ENCODE measurements around the gene C1QTNF2. TPM values are rescaled to one million over a fixed set of nuclear protein-coding genes. Genes with fewer than 3 reads are reported as not detected.

C1QTNF2 gene
- total RNA-seq, 2 experiments from 2014 or later: not detected

GRCh38 chr5:160310552-160311295, 59.7 kb downstream of the C1QTNF2 start:
- Mint-ChIP-seq H3K27me3 (peaks cover 74% of the 10 kb centered on the region), H3K36me3 (no peaks in the 10 kb centered on the region), H3K4me1 (peaks cover 4% of the 10 kb centered on the region), H3K9me3 (no peaks in the 10 kb centered on the region), H3K27ac (no peak overlapping the region), H3K4me3 (no peak overlapping the region)
- DNase-seq: no peak

GRCh38 chr5:160310140-160310539, 60.3 kb downstream of the C1QTNF2 start:
- no peak overlapping the region for H3K27ac Mint-ChIP-seq
- peaks cover 4% of the 10 kb centered on the region for H3K4me1 Mint-ChIP-seq
- H3K36me3 Mint-ChIP-seq: no peaks in the 10 kb centered on the region
- peaks cover 71% of the 10 kb centered on the region for H3K27me3 Mint-ChIP-seq
- DNase-seq: no peak
- H3K9me3 Mint-ChIP-seq: no peaks in the 10 kb centered on the region
- no peak overlapping the region for H3K4me3 Mint-ChIP-seq

GRCh38 chr5:160306696-160307095, 63.7 kb downstream of the C1QTNF2 start:
- Mint-ChIP-seq H3K27me3 (peaks cover 42% of the 10 kb centered on the region), H3K4me1 (peaks cover 2% of the 10 kb centered on the region), H3K9me3 (no peaks in the 10 kb centered on the region), H3K4me3 (no peak overlapping the region), H3K27ac (no peak overlapping the region), H3K36me3 (no peaks in the 10 kb centered on the region)
- no peak for DNase-seq

- Mint-ChIP-seq H3K4me3 (no peak overlapping the region), H3K36me3 (no peaks in the 10 kb centered on the region), H3K27ac (no peak overlapping the region), H3K9me3 (no peaks in the 10 kb centered on the region), H3K27me3 (peaks cover 28% of the 10 kb centered on the region), H3K4me1 (no peaks in the 10 kb centered on the region)
- no peak for DNase-seq
Observed at GRCh38 chr5:160305319-160305718, 65.1 kb downstream of the C1QTNF2 start.

GRCh38 chr5:160303690-160304089, 66.7 kb downstream of the C1QTNF2 start:
- H3K9me3 Mint-ChIP-seq: no peaks in the 10 kb centered on the region

GRCh38 chr5:160298189-160298588, 72.2 kb downstream of the C1QTNF2 start:
- Mint-ChIP-seq H3K27me3 (no peaks in the 10 kb centered on the region), H3K4me1 (no peaks in the 10 kb centered on the region), H3K36me3 (no peaks in the 10 kb centered on the region), H3K4me3 (no peak overlapping the region), H3K9me3 (no peaks in the 10 kb centered on the region), H3K27ac (no peak overlapping the region)
- DNase-seq: no peak

More at GRCh38 chr5:160303690-160304089, 66.7 kb downstream of the C1QTNF2 start:
- no peaks in the 10 kb centered on the region for H3K4me1 Mint-ChIP-seq
- no peak for DNase-seq
- H3K36me3 Mint-ChIP-seq: no peaks in the 10 kb centered on the region
- H3K27ac Mint-ChIP-seq: no peak overlapping the region
- H3K4me3 Mint-ChIP-seq: no peak overlapping the region
- H3K27me3 Mint-ChIP-seq: peaks cover 16% of the 10 kb centered on the region

GRCh38 chr5:160297776-160298175, 72.7 kb downstream of the C1QTNF2 start:
- Mint-ChIP-seq H3K4me3 (no peak overlapping the region), H3K36me3 (no peaks in the 10 kb centered on the region), H3K27me3 (no peaks in the 10 kb centered on the region), H3K27ac (no peak overlapping the region), H3K9me3 (no peaks in the 10 kb centered on the region), H3K4me1 (no peaks in the 10 kb centered on the region)
- DNase-seq: no peak

Other genes starting within 250 kb of the C1QTNF2 start
- not detected for gene FABP6, start 141.1 kb downstream of the C1QTNF2 start, total RNA-seq
- gene CCNJL, start 58.1 kb downstream of the C1QTNF2 start, total RNA-seq: not detected
- gene FAM200C, start 29.4 kb upstream of the C1QTNF2 start, total RNA-seq: under 1 TPM; 0.48 to 0.68 TPM
- gene SLU7, start 48.5 kb upstream of the C1QTNF2 start, total RNA-seq: 10 to 100 TPM; 42.2 to 43.7 TPM
- 100 to 1,000 TPM; 102 to 105 TPM for gene PTTG1, start 51.2 kb upstream of the C1QTNF2 start, total RNA-seq